Measurements from ENCODE around the gene KNL1. TPM values are rescaled to one million over a fixed set of nuclear protein-coding genes. Genes with fewer than 3 reads are reported as not detected.

KNL1 gene
- total and polyA plus RNA-seq, 10 of the 15 experiments (the other 5 are each of a cell fraction or from before 2014, with no cell fraction given): 10.9 to 55.5 (median 28.4) TPM

DNA sequence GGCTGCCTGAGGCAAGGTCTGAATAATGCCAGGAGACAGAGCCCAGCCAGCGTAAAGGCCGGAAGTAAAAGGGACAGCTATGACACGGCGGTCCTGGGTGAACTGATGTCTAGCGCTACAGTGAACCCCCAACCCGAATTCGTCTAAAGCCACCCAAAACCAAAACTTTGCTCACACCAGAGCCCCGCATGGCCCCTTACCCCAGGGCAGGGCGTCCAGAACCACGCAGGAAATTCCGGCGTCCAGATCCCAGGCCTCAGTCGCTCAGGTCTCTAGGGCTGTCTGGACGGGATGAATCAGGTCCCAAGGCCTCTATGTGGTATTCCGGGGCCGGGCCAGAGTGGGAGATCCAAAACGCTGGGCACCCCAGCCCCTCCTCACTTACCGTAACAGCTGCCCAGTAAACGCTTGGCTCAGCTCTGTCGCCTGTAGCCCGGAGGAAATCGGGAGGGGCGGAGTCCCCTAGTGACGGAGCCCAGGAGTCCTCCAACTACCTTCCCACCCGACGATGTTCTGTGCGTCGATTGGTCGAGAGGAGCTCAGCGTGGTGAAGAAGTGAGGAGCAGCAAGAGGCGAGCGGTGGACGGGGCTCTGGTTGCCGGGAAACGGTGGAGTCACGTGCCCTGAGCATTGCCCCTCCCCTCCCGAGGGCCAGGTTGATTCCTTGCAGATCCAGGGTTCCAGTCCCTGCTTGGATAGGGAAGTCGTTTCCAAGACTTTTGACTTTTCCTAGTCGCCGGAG is 29.3 kb upstream of the KNL1 start, which contains the start of gene CCDC32 (continued):
- no peak for TF ChIP-seq SKIL (IDR thresholded peaks at IDR 0.05; ENCODE audit: low read depth, poor library complexity, severe bottlenecking)
- TF ChIP-seq CBX3 (IDR thresholded peaks at IDR 0.05; ENCODE audit: borderline replicate concordance, low read depth): no peak
- no peak for TF ChIP-seq SUPT20H (IDR thresholded peaks at IDR 0.05; ENCODE audit: borderline replicate concordance, control insufficient read depth, low read depth, low read length)
- no peak for TF ChIP-seq ZBED1 (IDR thresholded peaks at IDR 0.05; ENCODE audit: borderline replicate concordance)
- TF ChIP-seq BRCA1 (IDR thresholded peaks at IDR 0.05; ENCODE audit: low read depth, low read length): no peak
- TF ChIP-seq CREB1 (IDR thresholded peaks at IDR 0.05; ENCODE audit: low read depth): peak; percentile 89
- no peak for TF ChIP-seq ASH2L (IDR thresholded peaks at IDR 0.05; ENCODE audit: borderline replicate concordance, low read depth)
- TF ChIP-seq CHD4 (IDR thresholded peaks at IDR 0.05): no peak
- TF ChIP-seq YY1 (IDR thresholded peaks at IDR 0.05; ENCODE audit: low read depth, low read length): no peak
- TF ChIP-seq IKZF2 (IDR thresholded peaks at IDR 0.05): peak; percentile 10 to 68; a peak in 2 of 4 replicates
- no peak for TF ChIP-seq ZNF622 (IDR thresholded peaks at IDR 0.05)
- TF ChIP-seq GATAD2B (conservative IDR thresholded peaks at IDR 0.05; ENCODE audit: low read depth): peak; percentile 43; the same call in 1 of the 2 replicates
- TF ChIP-seq KAT2A (conservative IDR thresholded peaks at IDR 0.05; ENCODE audit: control insufficient read depth, low read depth, low read length): no peak
- TF ChIP-seq FOXK2 (IDR thresholded peaks at IDR 0.05): no peak
- TF ChIP-seq, protein P1, sequence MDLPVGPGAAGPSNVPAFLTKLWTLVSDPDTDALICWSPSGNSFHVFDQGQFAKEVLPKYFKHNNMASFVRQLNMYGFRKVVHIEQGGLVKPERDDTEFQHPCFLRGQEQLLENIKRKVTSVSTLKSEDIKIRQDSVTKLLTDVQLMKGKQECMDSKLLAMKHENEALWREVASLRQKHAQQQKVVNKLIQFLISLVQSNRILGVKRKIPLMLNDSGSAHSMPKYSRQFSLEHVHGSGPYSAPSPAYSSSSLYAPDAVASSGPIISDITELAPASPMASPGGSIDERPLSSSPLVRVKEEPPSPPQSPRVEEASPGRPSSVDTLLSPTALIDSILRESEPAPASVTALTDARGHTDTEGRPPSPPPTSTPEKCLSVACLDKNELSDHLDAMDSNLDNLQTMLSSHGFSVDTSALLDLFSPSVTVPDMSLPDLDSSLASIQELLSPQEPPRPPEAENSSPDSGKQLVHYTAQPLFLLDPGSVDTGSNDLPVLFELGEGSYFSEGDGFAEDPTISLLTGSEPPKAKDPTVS (IDR thresholded peaks at IDR 0.05; ENCODE audit: low read depth, low read length): no peak
- TF ChIP-seq, protein P2, sequence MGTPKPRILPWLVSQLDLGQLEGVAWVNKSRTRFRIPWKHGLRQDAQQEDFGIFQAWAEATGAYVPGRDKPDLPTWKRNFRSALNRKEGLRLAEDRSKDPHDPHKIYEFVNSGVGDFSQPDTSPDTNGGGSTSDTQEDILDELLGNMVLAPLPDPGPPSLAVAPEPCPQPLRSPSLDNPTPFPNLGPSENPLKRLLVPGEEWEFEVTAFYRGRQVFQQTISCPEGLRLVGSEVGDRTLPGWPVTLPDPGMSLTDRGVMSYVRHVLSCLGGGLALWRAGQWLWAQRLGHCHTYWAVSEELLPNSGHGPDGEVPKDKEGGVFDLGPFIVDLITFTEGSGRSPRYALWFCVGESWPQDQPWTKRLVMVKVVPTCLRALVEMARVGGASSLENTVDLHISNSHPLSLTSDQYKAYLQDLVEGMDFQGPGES (IDR thresholded peaks at IDR 0.05): peak; percentile 48; the same call in 1 of the 2 replicates
- no peak for TF ChIP-seq FOXM1 (IDR thresholded peaks at IDR 0.05; ENCODE audit: low read depth, low read length)
- no peak for TF ChIP-seq CEBPZ (IDR thresholded peaks at IDR 0.05; ENCODE audit: low read depth, low read length)
- TF ChIP-seq CHD2 (IDR thresholded peaks at IDR 0.05; ENCODE audit: borderline replicate concordance, low read depth, low read length): peak; percentile 40; the same call in 1 of the 2 replicates
- no peak for TF ChIP-seq KLF5 (IDR thresholded peaks at IDR 0.05; ENCODE audit: partially characterized antibody)

Measured in GM12878 (cell line).